GM18519 (cell line): ENCODE measurements around the gene AMER3.

Experiments used
- ATAC-seq: cut with Tn5 transposase; IDR thresholded peaks from one replicate; pipeline ENCODE4 v1.9.1; 2021; ENCODE audit warnings: mild to moderate bottlenecking, moderate library complexity; ENCODE audit not compliant: unreplicated experiment, low FRiP score

AMER3 gene

GRCh38 chr2:130769343-130769907 is 14.1 kb downstream of the AMER3 start:
- ATAC-seq, result no peak

GRCh38 chr2:130776550-130776949 is 21.2 kb downstream of the AMER3 start:
- ATAC-seq, result no peak

GRCh38 chr2:130778781-130779180 is 23.4 kb downstream of the AMER3 start:
- ATAC-seq, result no peak

GRCh38 chr2:130785466-130786055 is 30.2 kb downstream of the AMER3 start:
- ATAC-seq, result no peak

- no peak for ATAC-seq
Measured at GRCh38 chr2:130786076-130786475, 30.7 kb downstream of the AMER3 start.

GRCh38 chr2:130787841-130788240 is 32.5 kb downstream of the AMER3 start:
- no peak for ATAC-seq

- ATAC-seq, result no peak
Measured at GRCh38 chr2:130790312-130790711, 35.0 kb downstream of the AMER3 start.

GRCh38 chr2:130790804-130791616 is 35.7 kb downstream of the AMER3 start:
- no peak for ATAC-seq

- no peak for ATAC-seq
Measured at GRCh38 chr2:130791617-130791939, 36.2 kb downstream of the AMER3 start.

- ATAC-seq, result no peak
Measured at GRCh38 chr2:130795431-130795830, 40.1 kb downstream of the AMER3 start.

- ATAC-seq, result no peak
Measured at GRCh38 chr2:130796290-130796689, 41.0 kb downstream of the AMER3 start.

- ATAC-seq, result peak; percentile 86
Measured at GRCh38 chr2:130797493-130798435, 42.4 kb downstream of the AMER3 start.

GRCh38 chr2:130798472-130799218 is 43.3 kb downstream of the AMER3 start:
- no peak for ATAC-seq

GRCh38 chr2:130799295-130799694 is 44.0 kb downstream of the AMER3 start:
- no peak for ATAC-seq

GRCh38 chr2:130805613-130806012 is 50.3 kb downstream of the AMER3 start:
- ATAC-seq, result no peak

- ATAC-seq, result no peak
Measured at GRCh38 chr2:130806370-130806769, 51.0 kb downstream of the AMER3 start.

- no peak for ATAC-seq
Measured at GRCh38 chr2:130807659-130808385, 52.5 kb downstream of the AMER3 start.

- ATAC-seq, result no peak
Measured at GRCh38 chr2:130808482-130809268, 53.3 kb downstream of the AMER3 start.

- no peak for ATAC-seq
Measured at GRCh38 chr2:130810490-130810889, 55.1 kb downstream of the AMER3 start.
